HL-60/S4 (cell line): ENCODE data around the gene GREM2.

Source experiments
- in situ Hi-C: fragments of 300-500 bp; cut with MboI; formaldehyde crosslinking; loops from 2 replicates; pipeline ENCODE4 v1.14.3; 2022; ENCODE audit warnings: low sequenced_read_pairs

GREM2 gene

DNA sequence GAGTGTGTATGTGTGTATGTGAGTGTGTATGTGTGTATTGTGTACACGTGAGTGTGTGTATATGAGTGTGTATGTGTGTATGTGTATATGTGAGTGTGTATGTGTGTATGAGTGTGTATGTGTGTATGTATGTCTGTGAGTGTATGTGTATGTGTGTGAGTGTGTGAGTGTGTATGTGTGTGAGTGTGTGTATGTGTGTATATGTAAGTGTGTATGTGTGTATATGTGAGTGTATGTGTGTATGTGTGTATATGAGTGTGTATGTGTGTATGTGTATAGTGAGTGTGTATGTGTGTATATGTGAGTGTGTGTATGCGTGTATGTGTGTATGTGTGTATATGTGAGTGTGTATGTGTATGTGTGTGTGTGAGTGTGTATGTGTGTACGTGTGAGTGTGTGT is 49.2 kb downstream of the GREM2 start:
- in situ Hi-C loops: no loop called here

DNA sequence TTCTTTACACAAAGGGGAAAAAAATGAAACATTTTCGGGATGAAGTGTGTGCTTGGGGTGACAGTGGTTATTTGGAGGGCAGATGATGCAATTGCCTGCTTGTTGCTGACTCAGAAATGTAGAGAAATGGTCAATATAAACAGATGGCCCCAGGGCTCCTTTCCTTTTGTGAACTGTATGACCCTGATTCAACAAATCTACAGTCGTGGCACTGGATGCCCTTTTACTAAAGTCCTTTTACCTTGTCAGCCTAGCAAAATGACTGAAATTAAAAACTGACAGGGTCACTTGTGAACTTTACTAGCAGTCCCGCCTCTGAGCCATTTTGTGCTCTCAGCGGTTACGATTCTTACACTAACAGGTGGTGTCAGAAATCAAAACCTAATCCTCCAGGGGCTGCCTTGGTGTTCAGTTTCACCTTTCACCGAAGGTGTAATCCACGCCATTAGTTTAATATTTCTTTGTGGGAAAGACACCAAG is 49.8 kb downstream of the GREM2 start:
- in situ Hi-C loops: no loop called here

DNA sequence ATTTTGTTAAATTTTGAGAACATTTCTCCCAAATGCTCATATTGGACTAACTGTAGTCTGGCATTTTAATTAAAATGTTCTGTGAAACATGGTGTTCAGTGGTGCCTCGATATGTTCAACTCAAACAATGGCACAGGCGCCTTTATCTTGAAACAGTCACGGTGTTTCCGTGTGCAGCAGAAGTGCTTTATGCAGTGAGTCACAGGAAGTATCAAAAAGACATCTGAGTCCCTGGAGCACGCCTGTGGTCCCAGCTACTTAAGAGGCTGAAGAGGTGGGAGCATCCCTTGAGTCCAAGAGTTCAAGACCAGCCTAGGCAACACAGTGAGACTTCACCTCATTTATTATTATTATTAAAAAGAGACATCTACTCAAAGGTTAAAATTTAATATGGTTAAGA is 52.2 kb downstream of the GREM2 start:
- in situ Hi-C loops: no loop called here

DNA sequence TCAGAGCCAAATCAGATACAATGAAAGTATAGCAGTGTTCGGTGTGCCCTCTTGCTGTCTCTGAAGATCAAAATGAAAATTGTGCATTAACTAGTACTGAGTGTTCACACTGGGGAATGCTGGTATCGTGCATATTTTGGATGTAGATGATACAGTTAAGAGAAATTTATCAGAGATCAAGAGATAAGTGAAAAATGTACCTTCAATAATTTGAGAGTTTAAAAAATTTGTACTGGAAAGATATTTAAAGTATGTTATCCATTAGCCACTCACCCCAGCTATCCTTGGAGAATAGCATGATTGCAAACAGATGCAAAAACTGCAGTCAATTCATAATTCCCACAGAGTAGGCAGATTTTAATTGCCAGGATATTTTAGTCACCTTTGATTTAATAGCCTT is 56.4 kb downstream of the GREM2 start:
- in situ Hi-C loops: no loop called here

DNA sequence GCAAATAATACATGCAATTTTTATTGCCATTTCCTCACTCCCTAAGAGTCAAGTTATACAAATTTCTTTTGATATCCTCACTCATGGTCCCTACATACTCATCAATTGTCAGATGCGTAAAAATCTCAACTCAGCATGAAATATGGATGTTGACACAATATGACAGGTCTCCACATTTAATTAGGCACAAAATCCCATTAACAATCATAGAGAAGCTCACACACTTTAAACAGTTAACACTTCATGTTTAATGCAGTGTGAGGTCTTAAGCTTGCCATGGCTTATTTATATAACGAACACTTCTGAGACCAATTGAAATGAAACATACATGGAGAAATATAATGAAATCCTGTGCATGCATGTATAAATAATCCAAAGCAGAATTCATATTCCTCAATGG is 58.6 kb downstream of the GREM2 start:
- in situ Hi-C loops: no loop called here

DNA sequence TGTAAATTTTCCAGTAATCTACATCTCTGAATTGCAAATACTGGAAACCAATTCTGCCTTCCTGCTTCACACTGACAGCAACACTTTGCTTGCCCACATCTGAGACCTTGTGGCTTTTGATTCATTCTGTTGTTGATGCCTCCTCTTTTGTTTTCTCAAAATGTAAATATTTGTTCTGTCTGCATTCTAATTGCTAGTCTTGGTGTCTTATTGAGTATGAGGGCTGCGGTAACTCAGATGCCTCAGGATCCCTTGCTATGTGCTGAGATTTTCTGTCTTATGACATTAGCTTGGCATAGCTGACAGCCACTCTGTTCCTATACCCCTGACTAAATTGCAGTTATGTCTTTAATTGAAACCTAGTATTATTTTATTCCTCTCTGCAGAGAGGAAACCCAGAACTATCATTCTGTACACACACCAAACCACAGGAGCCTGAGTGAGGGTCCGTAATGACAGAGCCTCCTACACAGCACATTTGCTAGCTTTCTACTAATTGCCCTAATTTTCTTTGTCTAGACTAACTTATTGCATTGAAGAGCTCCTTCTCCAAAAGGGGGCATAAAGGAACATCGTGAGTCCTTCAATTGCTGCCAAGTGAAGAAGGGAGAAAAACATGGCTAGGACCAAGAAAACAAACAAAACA is 72.1 kb downstream of the GREM2 start:
- in situ Hi-C loops: no loop called here

DNA sequence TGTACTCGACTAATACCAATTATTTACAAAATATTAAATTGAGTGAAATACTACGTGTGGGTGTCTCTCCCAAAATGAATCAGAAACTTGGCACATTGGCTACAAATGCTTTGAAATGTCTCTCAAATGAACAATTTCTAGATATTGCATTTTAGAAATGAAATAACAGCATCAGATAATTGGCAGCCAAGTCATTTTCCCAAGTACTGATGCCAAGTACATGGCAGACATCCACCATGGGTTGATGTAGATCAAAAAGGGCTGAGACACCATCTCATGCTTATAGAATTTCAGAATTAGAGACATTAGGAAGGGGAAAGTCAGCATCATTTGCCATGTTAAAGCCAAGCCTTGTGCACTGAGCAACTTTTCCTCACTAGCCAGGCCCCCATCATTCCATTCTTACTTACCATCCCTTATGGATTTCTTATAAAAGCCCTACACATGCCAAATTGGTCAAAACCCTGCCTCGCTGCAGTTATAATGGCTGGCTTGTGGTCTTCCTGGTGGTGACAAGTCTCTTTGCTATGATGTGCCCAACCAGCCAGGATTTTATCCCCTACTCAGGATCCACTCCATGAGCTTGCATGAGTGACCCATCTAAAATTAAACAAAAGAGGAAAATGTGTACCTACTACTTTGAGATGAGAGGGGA is 73.1 kb downstream of the GREM2 start:
- in situ Hi-C loops: no loop called here

DNA sequence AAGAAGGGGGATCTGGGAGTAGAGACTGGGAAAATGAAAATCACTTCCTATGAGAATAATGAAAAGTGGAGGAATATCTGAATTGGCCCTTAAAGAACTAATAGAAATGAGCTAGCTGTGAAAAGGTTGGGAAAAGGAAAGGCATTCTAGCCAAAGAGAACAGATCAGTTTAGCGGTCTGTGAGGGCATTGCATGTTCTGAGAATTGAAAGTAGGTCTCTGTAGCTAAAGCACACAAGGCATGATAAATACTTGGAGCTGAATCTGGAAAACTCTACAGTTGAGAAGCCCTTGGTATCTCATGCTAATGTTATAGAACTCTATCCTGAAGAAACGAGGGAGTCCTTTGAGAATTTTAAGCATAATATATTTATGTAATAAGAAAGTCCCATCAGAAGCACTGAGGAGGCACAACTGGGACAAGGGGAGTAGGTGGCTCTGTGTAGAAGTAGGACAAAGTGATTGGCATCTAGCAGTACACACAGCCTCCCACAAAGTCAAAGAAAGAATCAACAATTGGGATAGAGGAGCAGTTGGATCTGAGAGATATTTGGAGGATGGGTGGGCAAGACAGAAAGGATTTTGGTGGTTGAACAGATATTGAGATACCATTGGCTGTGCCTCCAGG is 78.7 kb downstream of the GREM2 start:
- in situ Hi-C loops: no loop called here

DNA sequence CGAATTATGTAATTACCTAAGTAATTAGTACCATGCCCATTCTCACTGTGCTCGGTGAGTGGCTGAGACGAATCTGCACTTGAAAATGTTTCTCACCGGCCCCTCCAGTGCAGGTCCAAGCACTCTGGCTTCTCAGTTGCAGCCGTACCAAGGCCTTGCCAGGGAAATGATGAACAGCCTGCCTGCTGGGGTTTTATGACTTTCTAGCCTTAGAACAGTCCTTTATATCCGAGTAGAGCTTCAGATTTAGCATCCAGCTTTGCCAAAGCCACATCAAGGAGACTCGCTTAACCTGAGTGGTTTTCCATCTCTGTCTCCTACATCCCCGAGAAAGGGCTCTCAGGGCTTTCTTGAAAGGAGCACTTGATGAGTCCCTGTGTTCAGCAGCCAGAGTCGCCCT is 83.4 kb downstream of the GREM2 start:
- in situ Hi-C loops: no loop called here

DNA sequence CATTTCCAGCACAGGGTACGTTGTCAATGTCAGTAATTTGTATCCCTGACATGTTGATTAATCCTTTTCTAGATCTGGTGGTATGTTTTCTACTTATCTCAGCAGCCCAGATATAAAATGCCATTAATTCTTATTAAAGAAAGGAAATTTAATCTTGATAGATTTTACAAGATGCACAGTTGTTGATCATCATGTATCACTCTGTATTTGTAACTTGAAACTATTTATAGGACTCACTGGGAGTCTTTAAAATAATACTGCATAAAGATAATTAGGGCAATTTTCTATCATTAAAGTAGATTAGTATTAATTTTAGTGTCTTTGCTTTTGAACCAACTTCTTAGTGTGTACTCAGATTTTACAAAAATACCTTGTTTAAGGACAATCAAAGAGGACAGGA is 84.9 kb downstream of the GREM2 start:
- in situ Hi-C loops: no loop called here

DNA sequence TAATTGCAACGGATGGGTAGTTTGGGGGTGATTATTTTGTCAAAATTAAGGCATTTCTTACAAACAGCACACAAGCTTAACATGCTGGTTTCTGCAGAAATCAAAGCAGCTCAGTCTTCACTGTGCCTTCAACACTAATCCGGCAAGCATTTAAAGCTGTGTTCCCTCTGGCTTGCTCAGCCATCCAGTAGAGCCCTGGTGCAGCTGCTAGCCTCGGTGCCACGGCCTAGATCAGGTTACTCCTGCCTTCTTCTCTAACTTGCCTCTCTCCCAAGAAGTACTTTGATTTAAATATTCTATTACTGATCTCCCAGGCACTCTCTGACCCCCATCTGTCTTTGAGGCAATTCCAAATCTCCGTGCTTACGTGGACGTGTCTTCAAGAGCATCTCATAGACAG is 85.6 kb downstream of the GREM2 start:
- in situ Hi-C loops: no loop called here

DNA sequence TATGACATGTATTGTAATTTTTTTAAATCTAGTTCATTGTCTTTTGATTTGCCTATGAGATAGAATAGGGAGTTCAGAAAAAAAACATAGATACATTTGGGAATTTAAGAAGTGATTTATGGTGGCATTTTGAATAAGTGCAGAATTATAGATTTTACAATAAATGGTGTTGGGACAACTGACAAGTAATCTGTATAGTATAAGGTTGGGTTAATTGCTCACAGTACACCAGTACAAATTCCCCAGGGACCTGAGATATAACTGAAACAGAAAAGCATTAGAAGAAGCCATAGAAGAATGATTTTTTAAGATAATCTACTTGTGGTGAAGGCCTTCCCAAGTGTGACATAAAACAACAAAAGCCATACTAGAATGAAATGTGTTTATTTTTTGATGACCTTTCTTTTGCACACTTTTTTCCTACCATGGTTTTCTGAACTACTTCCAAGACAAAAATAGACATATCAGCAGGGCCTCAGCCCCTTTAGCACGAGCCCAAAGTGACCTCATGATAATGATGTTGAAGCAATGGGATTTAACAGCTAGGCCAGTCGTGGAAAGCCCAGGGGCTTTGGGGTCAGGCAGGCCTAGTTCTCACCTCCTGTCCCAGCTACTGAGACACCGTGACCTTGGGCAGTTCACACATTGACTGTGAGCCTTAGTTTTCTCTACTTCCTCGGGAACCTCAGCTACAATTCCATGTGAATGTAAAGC is 87.4 kb downstream of the GREM2 start:
- in situ Hi-C loops: no loop called here

DNA sequence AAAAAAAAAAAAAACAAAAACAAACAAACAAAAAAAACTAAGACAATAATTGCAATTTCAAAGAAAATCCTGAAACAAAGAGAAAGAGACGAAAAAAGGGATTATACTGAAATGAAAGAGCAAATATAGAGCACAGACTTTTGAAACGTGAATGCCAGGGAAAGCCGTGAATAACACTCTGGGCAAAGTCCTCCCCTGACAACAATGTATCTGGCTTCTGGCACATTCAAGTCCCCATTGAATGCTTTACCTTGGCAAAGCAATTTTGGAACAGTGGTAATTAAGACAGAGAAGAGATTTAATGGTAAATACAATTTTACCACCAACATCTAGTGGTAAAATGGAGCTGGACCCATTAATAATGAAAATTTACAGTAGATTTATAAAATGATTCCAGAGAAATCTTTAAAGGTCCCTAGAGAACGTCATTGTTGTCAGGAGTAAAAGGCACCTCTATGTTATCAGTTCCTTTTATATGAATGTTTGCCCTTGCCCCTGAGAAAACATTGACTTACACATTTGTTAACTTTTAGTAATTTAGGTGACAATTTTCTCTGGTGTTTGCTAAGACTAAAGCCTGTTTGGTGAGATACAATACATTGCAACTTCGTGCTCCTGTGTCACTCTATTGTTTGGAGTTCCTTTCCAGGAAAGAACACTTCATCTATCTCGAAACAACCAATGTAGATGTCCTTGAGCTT is 89.7 kb downstream of the GREM2 start:
- in situ Hi-C loops: no loop called here

DNA sequence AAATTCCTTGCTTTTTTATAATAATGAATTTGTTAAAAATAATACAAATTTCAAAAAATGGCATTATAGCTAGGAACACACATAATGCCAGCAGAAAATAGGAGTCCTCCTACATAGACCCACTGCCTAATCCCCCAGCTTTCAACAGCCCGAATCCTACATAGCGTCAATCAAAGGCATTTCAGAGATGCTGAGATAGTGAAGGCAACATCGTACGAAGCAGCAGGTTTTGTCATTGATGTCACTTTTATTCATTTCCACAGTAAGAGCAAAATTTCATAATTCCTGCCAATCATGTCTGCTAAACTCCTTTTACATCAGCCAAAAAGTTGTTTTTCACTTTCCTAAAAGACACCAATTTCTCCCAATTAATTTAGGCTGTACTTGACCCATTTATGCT is 94.1 kb downstream of the GREM2 start:
- in situ Hi-C loops: no loop called here

DNA sequence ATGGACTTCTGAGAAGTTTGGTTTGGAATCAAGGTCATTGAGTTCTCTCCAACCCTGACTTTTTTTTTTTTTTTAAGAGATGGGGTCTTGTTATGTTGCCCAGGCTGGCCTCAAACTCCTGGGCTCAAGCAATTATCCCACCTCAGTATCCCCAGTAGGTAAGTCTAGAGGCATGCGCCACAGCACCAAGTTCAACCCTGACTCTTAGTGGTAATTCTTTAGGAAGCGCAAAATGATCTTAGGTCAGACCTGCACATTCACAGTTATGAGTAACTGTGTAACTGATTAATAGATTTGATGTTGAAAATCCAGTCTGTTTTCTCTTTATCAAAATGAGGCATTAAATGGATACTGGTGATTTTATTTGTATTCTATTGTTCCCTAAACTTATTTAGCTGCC is 95.9 kb downstream of the GREM2 start:
- in situ Hi-C loops: no loop called here

DNA sequence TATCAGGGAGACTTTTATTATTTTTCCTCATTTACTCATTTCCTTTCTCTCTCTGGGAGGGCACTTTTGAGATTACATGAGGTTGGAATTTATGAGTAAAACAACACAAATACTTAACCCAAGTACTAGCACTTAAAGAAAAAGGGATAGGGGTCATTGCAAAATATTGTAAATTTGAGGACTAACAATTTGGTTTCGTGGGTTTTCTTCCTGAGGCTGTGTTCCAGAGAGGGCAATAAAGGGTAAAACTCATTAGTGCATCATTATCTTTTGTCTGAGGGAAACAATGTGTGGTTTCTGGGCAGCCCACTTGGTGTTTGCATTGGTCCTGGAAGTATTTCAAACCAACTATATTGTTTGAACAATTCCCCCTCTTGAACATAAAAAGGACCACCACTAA is 96.5 kb downstream of the GREM2 start:
- in situ Hi-C loops: no loop called here

DNA sequence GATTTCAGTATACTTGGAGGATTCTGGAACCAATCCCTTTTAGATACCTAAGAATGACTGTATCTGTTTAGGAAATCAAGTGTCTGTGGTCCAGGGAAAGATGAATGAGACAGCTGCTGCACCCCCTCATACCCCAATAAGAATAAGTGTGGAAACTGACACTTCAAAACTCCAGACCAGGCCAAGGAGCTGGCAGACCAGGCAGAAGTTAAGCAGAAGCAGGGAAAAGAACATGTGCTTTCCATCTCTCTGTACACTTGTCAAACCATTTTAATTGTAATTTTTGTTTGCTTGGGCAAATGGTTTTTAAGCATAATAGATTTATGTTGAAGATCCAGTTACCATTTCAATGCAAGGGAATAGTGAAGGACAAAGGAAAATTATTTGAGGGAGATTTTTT is 100.2 kb downstream of the GREM2 start:
- in situ Hi-C loops: no loop called here

DNA sequence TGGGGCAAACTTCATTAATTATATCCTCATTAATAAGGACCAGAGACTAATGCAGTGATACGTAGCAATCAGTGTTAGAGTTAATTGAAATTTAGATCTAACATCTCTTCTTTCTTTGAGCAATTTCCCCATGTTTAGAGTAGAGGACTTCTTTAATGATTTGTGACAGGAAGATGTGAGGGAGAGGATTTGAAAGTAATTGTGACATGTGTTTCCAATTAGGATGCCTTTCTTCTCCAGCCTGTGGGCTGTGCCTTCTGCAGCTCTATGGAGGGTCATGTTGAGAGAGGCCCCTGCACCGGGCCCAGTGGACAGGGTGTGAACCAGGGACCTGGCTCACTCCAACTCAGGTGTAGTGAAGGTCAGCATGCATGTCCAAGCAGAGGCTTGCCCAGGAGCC is 103.0 kb downstream of the GREM2 start:
- in situ Hi-C loops: no loop called here

DNA sequence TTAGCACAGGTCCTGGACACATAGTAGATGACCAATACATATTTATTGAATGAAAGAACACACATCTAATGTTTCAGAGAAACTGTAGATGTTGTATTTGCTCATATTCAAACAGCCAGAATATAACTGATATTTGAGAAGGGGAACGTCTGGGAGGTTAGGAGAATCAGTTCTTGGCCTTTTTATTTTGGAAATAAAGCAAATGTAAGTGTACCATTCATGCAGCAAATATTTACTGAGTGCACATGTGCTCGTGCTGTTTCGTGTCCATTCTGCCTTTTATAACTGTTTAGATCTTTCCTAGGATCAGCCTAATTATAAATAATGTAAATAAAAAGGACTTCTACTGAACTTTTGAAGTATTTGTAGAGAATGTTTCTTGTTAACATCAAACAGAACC is 103.8 kb downstream of the GREM2 start:
- in situ Hi-C loops: no loop called here

DNA sequence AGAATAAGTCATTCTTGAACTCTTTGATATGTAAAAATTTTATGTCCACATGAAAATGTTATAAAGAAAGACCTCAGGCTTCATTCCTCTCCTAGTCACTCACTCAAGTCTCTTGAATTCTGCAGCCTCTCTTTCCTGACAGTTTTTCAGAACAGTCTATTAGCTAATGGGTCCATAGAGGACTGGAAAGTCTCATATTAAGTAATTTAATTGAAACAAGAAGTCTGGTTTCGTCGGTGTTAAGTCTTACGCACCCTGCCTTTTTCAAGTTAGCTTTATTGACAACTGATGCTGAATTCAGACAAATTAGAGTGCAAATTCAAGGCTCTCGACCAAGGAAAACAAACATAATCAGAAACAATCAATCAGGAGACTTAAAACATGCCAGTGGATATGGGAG is 105.8 kb downstream of the GREM2 start:
- in situ Hi-C loops: no loop called here

DNA sequence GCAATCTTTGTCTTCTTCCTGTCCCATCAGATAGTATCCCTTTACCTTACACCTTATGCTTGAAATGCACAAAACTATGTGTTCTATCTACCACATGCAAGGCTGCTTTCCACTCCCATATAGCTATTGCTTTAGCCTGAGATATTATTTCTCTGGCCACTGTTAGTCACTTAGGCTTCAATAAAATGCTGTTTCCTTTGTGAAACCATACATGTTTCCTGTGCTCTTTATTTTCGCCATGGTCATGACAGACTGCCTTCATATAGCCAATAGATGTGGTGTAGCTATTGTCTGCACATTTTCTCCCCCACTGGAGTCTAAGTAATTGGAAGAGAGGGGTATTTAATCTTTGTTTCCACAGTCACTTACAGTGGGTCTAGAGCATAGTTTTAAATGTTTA is 108.4 kb downstream of the GREM2 start:
- in situ Hi-C loops: no loop called here
